HFF-Myc (cell line): Measurements from ENCODE around the gene PRR19.

Experiments
- DNase-seq: peaks from one replicate; pipeline ENCODE4 v3.0.0-alpha.2; 2011; ENCODE audit warnings: low read depth; ENCODE audit errors: extremely low read depth
- H3K4me3 ChIP-seq: replicated peaks from 2 replicates; pipeline ENCODE4 v1.5.1; 2011; ENCODE audit warnings: low read depth, mild to moderate bottlenecking, control low read depth, low read length
- TF ChIP-seq, protein P1 (sequence below): IDR thresholded peaks from 2 replicates; pipeline ENCODE4 v1.5.1; 2012; ENCODE audit warnings: mild to moderate bottlenecking, low read depth, low read length, control low read depth; ENCODE audit errors: missing control alignments

PRR19 gene

DNA sequence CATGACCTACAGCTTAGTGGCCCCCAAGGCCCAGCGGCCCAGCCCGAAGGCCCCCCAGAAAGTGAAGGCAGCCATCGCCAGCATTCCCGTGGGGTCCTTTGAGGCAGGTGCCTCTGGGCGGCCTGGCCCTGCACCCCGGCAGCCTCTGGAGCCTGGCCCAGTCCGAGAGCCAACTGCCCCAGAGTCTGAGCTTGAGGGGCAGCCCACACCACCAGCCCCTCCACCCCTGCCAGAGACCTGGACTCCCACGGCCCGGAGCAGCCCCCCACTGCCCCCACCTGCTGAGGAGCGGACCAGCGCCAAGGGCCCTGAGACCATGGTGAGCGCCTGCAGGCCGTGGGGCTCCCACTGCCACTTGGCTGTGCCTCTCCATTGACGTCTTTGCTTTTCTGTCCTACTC is 9.0 kb upstream of the PRR19 start:
- no peak for DNase-seq
- TF ChIP-seq, protein P1, sequence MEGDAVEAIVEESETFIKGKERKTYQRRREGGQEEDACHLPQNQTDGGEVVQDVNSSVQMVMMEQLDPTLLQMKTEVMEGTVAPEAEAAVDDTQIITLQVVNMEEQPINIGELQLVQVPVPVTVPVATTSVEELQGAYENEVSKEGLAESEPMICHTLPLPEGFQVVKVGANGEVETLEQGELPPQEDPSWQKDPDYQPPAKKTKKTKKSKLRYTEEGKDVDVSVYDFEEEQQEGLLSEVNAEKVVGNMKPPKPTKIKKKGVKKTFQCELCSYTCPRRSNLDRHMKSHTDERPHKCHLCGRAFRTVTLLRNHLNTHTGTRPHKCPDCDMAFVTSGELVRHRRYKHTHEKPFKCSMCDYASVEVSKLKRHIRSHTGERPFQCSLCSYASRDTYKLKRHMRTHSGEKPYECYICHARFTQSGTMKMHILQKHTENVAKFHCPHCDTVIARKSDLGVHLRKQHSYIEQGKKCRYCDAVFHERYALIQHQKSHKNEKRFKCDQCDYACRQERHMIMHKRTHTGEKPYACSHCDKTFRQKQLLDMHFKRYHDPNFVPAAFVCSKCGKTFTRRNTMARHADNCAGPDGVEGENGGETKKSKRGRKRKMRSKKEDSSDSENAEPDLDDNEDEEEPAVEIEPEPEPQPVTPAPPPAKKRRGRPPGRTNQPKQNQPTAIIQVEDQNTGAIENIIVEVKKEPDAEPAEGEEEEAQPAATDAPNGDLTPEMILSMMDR = no peak
- H3K4me3 ChIP-seq = no peak overlapping the region

GRCh38 chr19:42293540-42293939 is 8.4 kb upstream of the PRR19 start:
- H3K4me3 ChIP-seq = no peak overlapping the region
- no peak for DNase-seq
- TF ChIP-seq, protein P1 = no peak

DNA sequence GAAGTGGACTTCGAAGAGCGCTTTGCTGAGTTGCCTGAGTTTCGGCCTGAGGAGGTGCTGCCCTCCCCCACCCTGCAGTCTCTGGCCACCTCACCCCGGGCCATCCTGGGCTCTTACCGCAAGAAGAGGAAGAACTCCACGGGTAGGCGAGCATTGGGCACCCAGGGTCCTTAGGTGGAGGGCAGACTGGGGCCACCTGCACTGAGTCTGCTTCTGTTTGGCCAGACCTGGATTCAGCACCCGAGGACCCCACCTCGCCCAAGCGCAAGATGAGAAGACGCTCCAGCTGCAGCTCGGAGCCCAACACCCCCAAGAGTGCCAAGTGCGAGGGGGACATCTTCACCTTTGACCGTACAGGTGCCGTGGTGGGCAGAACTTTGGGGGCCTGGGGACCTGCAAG is 8.0 kb upstream of the PRR19 start:
- H3K4me3 ChIP-seq = no peak overlapping the region
- no peak for DNase-seq
- TF ChIP-seq, protein P1 = no peak

GRCh38 chr19:42294471-42295137 is 7.3 kb upstream of the PRR19 start:
- no peak overlapping the region for H3K4me3 ChIP-seq
- TF ChIP-seq, protein P1 = no peak
- DNase-seq = no peak

DNA sequence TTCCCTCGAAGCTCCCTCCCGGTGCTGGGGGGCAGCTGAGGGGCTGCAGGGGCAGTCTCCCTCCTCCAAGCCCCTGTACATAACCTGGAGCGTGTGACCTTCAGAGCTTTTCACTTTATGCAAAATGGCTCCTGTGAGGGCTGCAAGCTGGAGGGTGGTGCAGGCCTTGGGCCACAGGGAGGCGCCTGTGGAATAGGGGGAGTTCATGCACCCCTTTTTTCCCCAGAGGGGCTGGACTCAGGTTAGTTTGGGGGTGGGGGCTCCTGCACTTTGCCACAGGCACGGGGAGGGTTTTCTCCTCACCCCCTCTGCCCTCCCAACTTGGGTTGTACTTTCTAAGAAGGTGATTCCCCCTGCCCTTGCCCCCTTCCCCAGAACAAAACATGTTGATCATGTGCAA is 6.6 kb upstream of the PRR19 start:
- TF ChIP-seq, protein P1 = no peak
- H3K4me3 ChIP-seq = no peak overlapping the region
- DNase-seq = no peak

- TF ChIP-seq, protein P1 = peak; percentile 97
- no peak for DNase-seq
- no peak overlapping the region for H3K4me3 ChIP-seq
Measured at GRCh38 chr19:42295831-42296525, 6.0 kb upstream of the PRR19 start.
